Fibroblast of pulmonary artery (primary cell): Measurements from ENCODE around the gene GNAZ.

Experiments used
- DNase-seq: peaks from one replicate; pipeline ENCODE4 v3.0.0-alpha.2; 2010; ENCODE audit warnings: low read depth
- H3K4me3 ChIP-seq: replicated peaks from 2 replicates; pipeline ENCODE4 v1.5.1; 2011; ENCODE audit warnings: low read depth, mild to moderate bottlenecking, control low read depth, low read length, moderate library complexity
- CTCF ChIP-seq: IDR thresholded peaks from 2 replicates; pipeline ENCODE4 v1.5.1; 2011; ENCODE audit warnings: mild to moderate bottlenecking, control low read depth, low read length, inconsistent platforms; ENCODE audit errors: missing control alignments

Gene GNAZ

GRCh38 chr22:23164091-23164490 lies 93.8 kb downstream of the GNAZ start:
- no peak for DNase-seq
- no peak for TF ChIP-seq CTCF
- no peak overlapping the region for H3K4me3 ChIP-seq

- no peak for DNase-seq
- TF ChIP-seq CTCF, result no peak
- no peak overlapping the region for H3K4me3 ChIP-seq
Measured at GRCh38 chr22:23166042-23166831, 95.9 kb downstream of the GNAZ start.

GRCh38 chr22:23166841-23167616 lies 96.7 kb downstream of the GNAZ start:
- no peak for TF ChIP-seq CTCF
- DNase-seq, result no peak
- no peak overlapping the region for H3K4me3 ChIP-seq

GRCh38 chr22:23168391-23169042 lies 98.2 kb downstream of the GNAZ start:
- TF ChIP-seq CTCF, result no peak
- no peak overlapping the region for H3K4me3 ChIP-seq
- DNase-seq, result no peak

GRCh38 chr22:23169043-23169406 lies 98.7 kb downstream of the GNAZ start:
- TF ChIP-seq CTCF, result no peak
- no peak overlapping the region for H3K4me3 ChIP-seq
- DNase-seq, result no peak
